HFF-Myc (cell line): Measurements from ENCODE around the gene ENKD1.

Source experiments
- DNase-seq: peaks from one replicate; pipeline ENCODE4 v3.0.0-alpha.2; 2011; ENCODE audit warnings: low read depth; ENCODE audit errors: extremely low read depth
- H3K4me3 ChIP-seq: replicated peaks from 2 replicates; pipeline ENCODE4 v1.5.1; 2011; ENCODE audit warnings: low read depth, mild to moderate bottlenecking, control low read depth, low read length
- TF ChIP-seq, protein P1 (sequence below): IDR thresholded peaks from 2 replicates; pipeline ENCODE4 v1.5.1; 2012; ENCODE audit warnings: mild to moderate bottlenecking, low read depth, low read length, control low read depth; ENCODE audit errors: missing control alignments

Gene ENKD1, protein sequence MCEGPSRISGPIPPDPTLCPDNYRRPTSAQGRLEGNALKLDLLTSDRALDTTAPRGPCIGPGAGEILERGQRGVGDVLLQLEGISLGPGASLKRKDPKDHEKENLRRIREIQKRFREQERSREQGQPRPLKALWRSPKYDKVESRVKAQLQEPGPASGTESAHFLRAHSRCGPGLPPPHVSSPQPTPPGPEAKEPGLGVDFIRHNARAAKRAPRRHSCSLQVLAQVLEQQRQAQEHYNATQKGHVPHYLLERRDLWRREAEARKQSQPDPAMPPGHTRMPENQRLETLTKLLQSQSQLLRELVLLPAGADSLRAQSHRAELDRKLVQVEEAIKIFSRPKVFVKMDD

GRCh38 chr16:67666559-67667452 is at the start of gene ENKD1, which contains the start of gene C16orf86:
ENKD1 (minus strand) TSS chr16:67666750; CDS start chr16:67666442, 308 bp downstream.
C16orf86 (plus strand) TSS chr16:67666814; CDS start chr16:67666971, 157 bp downstream.
- H3K4me3 ChIP-seq, result peak within 1 kb of the TSS; percentile 51
- no peak for DNase-seq
- TF ChIP-seq, protein P1, sequence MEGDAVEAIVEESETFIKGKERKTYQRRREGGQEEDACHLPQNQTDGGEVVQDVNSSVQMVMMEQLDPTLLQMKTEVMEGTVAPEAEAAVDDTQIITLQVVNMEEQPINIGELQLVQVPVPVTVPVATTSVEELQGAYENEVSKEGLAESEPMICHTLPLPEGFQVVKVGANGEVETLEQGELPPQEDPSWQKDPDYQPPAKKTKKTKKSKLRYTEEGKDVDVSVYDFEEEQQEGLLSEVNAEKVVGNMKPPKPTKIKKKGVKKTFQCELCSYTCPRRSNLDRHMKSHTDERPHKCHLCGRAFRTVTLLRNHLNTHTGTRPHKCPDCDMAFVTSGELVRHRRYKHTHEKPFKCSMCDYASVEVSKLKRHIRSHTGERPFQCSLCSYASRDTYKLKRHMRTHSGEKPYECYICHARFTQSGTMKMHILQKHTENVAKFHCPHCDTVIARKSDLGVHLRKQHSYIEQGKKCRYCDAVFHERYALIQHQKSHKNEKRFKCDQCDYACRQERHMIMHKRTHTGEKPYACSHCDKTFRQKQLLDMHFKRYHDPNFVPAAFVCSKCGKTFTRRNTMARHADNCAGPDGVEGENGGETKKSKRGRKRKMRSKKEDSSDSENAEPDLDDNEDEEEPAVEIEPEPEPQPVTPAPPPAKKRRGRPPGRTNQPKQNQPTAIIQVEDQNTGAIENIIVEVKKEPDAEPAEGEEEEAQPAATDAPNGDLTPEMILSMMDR, result no peak

GRCh38 chr16:67716097-67716496 is 49.5 kb upstream of the ENKD1 start:
- DNase-seq, result no peak
- TF ChIP-seq, protein P1, result no peak
- no peak overlapping the region for H3K4me3 ChIP-seq

DNA sequence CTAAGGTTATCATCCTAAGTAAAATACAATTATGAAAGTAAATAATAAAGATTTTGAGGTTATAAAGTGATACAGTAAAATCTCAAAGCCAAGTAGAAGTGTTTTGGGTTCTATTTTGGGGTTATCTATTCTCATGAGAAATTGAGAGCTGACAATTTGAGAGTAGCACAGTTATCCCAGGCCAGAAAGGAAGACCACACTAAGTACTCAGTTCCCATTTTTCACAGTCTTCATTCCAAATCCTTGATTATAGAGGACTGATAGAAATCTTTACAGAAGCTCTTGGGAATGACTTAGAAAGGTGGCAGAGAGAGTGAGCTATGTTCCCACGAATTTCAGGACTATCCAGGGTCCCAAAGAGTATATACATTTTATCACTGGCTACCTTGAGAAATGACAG is 48.0 kb upstream of the ENKD1 start:
- no peak overlapping the region for H3K4me3 ChIP-seq
- TF ChIP-seq, protein P1, result no peak
- no peak for DNase-seq

DNA sequence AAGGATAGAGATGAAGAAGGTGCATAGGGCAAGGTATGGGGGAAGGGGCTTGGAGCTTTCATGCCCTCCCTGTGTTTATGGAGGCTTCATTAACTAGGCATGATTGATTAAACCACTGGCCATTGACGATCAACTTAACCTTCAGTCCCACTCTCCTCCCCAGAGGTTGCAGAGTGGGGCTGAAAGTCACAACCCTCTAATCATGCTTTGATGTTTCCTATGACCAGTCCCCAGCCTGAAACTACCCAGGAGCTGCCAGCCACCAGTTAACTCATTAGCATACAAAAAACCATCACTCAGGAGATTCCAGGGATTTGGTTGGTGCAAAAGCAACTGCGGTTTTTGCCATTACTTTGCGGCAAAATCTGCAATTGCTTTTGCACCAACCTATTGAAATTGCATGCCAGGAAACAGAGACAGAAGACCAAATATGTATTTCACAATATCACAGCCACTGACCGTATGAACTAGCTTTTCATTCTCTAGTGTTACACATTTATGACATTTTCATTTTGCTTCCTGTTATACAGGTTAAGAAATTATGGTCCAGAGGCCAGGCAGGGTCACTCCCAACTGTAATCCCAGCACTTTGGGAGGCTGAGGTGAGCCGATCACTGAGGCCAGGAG is 47.2 kb upstream of the ENKD1 start:
- TF ChIP-seq, protein P1, result no peak
- no peak for DNase-seq

GRCh38 chr16:67710607-67711006 is 44.1 kb upstream of the ENKD1 start:
- no peak overlapping the region for H3K4me3 ChIP-seq
- DNase-seq, result no peak
- TF ChIP-seq, protein P1, result no peak

More for the DNA sequence above, 47.2 kb upstream of the ENKD1 start:
- no peak overlapping the region for H3K4me3 ChIP-seq

DNA sequence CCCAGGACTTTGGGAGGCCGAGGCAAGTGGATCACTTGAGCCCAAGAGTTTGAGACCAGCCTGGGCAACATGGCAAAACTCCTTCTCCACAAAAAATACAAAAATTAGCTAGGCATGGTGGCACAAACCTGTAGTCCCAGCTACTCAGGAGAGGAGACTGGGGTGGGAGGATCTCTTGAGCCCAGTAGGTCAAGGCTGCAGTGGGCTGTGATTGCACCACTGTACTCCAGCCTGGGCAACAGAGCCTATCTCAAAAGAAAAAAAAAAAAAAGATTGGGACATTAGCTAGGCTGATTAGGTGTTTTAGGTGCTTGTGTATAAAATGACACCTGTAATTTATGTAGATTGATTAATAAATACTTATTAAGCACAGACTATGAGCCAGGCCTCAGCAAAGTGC is 42.5 kb upstream of the ENKD1 start:
- no peak overlapping the region for H3K4me3 ChIP-seq
- no peak for DNase-seq
- TF ChIP-seq, protein P1, result no peak
